Epithelial cell of esophagus (primary cell): ENCODE data around the gene ARSD.
"Not testable (repeated sequence)": the region's sequence is repeated elsewhere in the genome, so short reads cannot be mapped to it uniquely, and the experiment has no call there.

Source experiments
- DNase-seq: peaks from one replicate; pipeline ENCODE4 v3.0.0; 2010; ENCODE audit warnings: low read depth
- H3K4me3 ChIP-seq: 2 replicates; pipeline ENCODE4 v1.5.1; 2011; ENCODE audit warnings: mild to moderate bottlenecking, low read length, control low read depth
- TF ChIP-seq, protein P1 (sequence below): IDR thresholded peaks from 2 replicates; pipeline ENCODE4 v1.5.1; 2011; ENCODE audit warnings: low read depth, mild to moderate bottlenecking, low read length, control low read depth, inconsistent platforms; ENCODE audit not compliant: insufficient read depth; ENCODE audit errors: missing control alignments

Gene ARSD

DNA sequence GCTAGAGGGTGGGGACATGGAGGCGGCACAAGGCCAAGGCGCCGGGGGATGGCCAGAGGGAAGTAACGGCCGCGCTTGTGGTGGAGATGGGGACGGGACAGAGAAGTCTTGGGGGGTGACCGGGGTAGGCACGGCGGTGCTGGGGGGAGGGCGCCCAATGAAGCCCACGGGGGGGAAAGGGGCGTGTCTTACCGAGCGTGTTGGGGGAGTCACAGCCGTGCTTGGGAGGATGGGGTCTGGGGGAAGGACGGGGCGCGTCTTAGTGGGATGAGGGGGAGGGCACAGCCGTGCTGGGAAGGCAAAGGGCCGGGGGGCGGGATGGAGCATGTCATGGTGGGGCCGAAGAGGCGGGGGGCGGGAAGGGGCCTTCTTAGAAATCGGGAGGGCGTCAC lies 952 bp downstream of the ARSD start:
- H3K4me3 ChIP-seq: no peak overlapping the region
- DNase-seq: peak; percentile 0
- TF ChIP-seq, protein P1, sequence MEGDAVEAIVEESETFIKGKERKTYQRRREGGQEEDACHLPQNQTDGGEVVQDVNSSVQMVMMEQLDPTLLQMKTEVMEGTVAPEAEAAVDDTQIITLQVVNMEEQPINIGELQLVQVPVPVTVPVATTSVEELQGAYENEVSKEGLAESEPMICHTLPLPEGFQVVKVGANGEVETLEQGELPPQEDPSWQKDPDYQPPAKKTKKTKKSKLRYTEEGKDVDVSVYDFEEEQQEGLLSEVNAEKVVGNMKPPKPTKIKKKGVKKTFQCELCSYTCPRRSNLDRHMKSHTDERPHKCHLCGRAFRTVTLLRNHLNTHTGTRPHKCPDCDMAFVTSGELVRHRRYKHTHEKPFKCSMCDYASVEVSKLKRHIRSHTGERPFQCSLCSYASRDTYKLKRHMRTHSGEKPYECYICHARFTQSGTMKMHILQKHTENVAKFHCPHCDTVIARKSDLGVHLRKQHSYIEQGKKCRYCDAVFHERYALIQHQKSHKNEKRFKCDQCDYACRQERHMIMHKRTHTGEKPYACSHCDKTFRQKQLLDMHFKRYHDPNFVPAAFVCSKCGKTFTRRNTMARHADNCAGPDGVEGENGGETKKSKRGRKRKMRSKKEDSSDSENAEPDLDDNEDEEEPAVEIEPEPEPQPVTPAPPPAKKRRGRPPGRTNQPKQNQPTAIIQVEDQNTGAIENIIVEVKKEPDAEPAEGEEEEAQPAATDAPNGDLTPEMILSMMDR: no peak

DNA sequence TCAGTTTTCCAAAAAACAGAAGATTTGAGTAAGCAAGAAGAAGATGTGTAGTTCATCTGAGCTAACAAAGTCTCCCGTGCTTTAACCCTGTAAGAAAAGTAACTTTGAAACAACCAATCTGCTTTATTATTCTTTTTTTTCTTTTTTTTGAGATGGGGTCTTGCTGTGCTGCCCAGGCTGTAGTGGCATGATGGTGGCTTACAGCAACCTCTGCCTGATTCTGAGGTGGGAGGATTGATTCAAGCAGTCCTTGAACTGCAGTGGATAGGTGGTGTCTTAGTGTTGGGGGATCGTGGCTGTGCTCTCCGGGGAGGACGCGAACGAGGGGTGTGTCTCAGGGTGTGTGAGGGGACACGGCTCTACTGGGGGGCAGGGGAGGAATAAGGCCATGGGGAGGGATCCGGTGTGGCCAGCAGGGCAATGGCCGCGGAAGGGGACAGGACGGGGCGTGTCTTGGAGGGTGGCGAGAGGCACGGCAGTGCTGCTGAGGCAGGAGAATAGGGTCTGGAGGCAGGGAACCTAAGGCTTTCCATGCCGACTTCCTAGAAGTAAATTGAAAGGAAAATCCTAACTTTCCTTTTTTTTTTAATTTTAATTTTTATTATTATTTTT lies 2.4 kb downstream of the ARSD start:
- DNase-seq: no peak
- no peak overlapping the region for H3K4me3 ChIP-seq
- TF ChIP-seq, protein P1: no peak

- not testable (repeated sequence) for DNase-seq
Observed at GRCh38 chrX:2926255-2926654, 2.9 kb downstream of the ARSD start.

DNA sequence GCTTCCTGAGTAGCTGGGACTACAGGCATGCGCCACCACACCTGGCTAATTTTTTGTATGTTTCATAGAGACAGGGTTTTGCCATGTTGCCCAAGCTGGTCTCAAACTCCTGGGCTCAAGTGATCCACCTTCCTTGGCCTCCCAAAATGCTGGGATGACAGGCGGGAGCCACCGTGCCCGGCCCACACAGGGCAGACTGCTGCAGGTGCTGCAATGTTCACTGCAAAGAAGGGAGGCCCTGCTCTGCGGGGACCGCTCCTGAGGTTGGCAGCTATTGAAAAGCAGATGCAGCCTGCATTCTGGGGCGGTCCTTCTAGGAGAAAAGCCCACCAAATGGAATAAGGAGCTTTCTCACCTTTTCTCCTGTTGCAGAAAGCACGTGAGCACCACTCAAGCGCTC lies 5.0 kb downstream of the ARSD start:
- TF ChIP-seq, protein P1: no peak
- DNase-seq: no peak
- H3K4me3 ChIP-seq: no peak overlapping the region

More at GRCh38 chrX:2926255-2926654, 2.9 kb downstream of the ARSD start:
- not testable (repeated sequence) for H3K4me3 ChIP-seq

- H3K4me3 ChIP-seq: no peak overlapping the region
- no peak for DNase-seq
- TF ChIP-seq, protein P1: no peak
Observed at GRCh38 chrX:2921750-2922149, 7.4 kb downstream of the ARSD start.

- TF ChIP-seq, protein P1: no peak
- no peak for DNase-seq
- no peak overlapping the region for H3K4me3 ChIP-seq
Observed at GRCh38 chrX:2921193-2921592, 7.9 kb downstream of the ARSD start.

GRCh38 chrX:2917767-2918166 lies 11.4 kb downstream of the ARSD start:
- no peak for DNase-seq
- TF ChIP-seq, protein P1: no peak
- no peak overlapping the region for H3K4me3 ChIP-seq
